Inflammatory macrophage treated with lipopolysaccharide for 4 hours (primary cell): ENCODE results near the gene NHLH2.

ENCODE experiments used
- DNase-seq: peaks from one replicate; pipeline ENCODE4 v3.0.0-alpha.2; 2020

The NHLH2 gene

GRCh38 chr1:115837740-115838421, 3.0 kb downstream of the NHLH2 start:
- DNase-seq = no peak

- no peak for DNase-seq
These were observed 3.6 kb downstream of the NHLH2 start for GRCh38 chr1:115837341-115837739.

DNA sequence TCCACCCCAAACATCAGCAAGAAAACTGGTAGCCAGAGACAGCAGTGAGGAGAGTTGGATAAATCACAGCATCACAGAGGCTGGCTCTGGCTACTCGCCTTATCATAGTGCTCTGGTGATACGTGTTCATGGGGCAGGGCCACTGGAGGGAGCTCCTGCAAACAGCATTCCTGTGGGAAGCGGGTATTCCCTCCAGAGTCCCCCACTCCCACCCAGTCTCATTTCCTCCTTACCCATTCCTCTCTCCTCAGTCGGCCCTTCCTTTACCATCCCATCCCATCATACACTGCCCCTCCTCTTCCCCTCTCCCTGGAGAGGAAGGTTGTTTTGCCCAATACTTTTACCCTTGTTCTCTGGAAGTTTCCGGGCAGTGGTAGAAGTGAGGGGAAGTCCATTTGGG, 7.1 kb downstream of the NHLH2 start:
- DNase-seq = no peak

DNA sequence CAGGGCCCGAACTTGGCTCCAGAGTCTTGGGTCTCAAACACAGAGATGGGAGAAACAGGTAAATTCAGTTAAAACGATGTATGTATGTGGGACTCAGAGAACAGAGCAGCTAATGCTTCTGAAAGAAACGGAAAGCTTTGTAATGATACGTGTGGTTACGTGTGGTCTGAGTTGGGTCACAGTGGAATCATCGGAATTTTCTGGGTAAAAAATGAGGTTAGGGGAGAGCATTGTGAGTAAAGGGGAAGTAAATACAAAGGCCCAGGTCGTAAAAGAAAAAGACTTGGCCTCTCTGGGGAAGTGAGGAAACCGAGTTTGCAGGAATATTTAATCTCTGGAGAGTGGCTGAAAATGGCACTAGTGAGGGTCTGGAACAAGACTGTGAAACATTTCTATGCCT, 8.3 kb downstream of the NHLH2 start:
- DNase-seq = no peak

DNA sequence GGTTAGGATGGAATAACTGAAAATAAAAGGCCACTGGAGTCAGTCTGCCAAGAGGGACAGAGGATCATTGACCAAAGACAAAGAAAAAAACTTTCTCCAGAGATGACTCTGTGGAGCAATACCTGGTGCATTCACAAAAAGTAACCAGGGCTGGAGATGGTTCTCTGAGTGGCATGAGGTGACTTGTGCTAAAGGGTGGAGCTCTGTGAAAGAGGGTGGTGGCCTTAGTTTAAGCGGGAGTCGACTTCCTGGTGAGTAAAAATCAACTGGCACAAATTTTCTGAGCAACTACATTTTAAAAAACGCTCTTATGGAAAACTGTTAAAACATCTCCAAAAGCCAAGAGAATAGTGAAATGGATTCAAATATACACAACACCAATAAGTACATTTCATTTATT, 10.0 kb downstream of the NHLH2 start:
- no peak for DNase-seq

DNA sequence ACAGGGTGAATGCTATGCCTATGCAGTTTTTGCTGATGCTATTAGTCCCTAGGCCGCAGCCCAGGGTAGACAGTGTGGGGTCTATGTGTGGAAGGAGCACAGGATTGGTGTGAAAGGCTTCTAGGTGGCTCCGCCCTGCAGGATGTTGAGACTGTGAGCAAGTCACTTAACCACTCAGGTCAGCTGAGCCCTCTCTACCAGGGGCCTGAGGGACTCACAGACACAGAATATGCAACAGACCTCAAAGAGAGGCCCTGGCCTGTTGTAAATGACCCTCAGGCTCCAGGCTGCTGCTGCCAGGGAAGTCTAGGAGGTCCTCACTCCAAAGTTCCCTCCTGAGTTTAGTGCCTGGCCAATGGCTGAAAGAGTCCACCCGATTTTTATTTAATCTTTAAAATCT, 11.0 kb downstream of the NHLH2 start:
- DNase-seq = no peak

DNA sequence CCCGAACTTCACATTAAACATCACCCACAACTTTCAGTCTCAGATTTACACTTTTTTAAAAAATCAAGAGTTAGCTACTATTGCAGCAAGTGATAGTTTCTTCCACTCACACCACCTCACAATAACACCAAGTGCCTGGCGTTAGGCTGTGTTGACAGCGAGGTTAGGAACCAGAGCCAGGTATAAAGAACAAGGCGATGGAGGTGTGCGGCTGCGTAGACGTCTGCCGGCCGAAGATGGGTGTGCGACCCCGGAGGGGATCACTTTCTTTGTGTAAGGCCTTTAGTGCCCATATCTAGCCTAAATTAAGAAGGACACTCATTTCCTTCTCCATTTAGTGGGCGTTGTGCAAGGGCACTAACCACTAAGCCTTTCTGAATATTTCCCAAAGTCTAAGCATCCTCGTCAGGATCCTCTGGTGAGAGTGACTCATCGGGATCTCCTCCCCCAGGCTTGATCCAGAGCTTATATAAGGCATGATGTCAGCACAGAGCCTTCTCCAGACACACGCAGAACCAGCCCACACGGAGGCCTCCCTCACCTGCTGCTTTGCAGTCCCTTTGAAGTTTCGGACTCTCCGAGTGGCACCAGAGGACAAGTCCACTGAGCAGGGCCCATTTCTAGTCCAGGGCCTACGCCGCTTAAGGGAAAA, 11.8 kb downstream of the NHLH2 start:
- DNase-seq = peak; percentile 93

DNA sequence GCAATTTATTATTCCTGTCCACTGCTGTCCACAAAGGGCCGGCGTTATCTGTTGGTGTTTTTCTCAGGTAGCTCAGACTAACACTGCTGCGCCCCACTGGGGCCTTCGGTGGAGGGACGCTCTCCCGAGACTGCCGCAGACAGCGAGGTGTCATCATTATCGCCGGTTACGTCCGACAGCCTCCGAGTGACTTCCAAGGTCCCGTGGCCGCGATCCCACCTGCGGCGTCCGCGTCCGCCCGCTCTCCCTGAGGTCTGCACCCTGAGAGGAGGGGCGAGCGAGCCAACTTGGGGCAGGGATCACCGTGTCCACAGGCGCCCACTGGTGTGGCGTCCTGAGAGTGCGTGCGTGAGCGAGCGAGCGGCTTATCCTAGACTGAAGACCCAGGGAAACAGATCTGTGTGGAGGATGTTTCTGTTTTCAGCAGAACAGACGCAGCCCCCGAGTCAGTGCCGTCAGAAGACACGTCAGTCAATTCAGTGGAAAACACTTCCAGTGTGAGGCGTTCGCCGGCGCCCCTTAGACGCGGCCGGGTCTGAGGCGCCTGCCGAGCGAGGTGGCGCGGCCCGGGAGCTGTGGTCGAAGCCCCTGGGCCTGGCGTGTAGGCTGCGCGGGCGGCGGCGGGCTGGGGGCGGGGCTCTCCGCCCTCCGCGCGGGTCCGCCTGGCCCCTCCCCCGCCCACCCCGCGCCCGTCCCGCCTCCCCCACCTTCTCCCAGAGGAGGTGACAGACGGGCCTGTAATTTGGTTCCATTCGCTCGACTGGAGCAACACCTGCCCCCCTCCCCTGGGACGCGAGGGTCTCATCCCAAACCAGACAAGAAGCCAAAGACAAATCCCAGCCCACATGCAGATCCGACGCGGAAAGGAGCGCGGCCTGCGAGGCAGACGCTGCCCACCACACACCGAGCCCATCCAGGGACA, 12.6 kb downstream of the NHLH2 start:
- no peak for DNase-seq

DNA sequence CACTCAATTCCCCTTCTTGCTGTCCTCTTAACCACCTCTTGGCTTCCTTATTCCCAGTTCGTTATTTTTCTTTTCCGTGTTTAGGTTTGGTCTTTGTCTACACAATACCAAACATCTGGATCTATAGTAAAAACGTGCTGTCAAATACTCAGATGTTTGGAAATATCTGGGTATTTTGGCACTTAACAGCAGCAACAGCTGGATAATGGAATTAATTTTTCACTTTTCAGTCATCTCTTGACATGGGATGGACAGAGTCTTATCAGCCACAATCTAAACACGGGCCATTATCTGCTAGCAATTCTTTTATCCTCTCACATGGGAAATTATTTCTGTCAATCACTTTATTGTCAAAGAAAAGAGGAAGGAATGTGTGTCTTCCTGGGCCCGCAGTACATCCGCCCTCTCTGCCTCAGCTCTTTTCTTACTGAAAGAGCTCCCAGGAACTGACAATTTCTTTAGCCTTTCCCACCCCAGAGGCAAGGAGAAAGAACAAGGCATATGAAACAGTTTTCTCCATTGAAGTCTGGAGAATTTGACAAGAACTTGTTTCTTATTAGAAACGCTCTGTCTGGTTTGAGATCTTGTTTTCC, 13.4 kb downstream of the NHLH2 start:
- DNase-seq = no peak

DNA sequence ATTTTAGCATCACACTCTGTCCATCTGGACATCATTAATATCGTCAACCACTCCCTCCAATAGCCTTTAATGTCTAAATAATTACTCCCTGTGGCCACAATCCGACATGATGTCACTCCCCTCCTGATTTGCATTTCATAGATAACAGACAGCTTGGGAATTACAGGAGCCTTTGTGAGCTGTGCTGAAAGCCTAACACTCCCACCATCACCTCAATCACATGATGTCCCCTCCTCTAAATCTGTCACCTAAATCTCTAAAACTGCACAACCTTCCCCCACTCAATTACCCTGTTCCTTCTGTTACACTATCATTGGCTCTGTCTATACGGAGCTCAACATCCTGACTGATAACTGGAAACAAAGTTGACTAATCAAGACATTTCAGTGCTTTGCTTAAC, 14.3 kb downstream of the NHLH2 start:
- no peak for DNase-seq

DNA sequence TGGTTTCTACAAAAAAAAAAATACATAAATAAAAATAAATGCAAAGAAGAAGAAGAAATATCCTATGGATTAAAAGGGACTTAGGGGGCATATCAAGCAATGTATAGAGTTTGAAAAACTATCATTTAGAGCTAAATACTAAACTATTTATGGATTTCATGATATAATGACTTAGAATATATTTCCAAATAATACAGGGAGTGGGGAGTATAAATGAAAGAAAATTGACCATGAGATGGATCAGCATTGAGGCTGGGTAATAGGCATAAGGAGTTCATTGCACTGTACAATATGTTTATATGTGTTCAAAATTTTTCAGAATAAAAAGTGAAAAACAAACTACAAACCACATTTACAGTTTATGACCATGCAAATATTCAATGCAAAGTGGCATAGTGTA, 18.8 kb downstream of the NHLH2 start:
- no peak for DNase-seq

DNA sequence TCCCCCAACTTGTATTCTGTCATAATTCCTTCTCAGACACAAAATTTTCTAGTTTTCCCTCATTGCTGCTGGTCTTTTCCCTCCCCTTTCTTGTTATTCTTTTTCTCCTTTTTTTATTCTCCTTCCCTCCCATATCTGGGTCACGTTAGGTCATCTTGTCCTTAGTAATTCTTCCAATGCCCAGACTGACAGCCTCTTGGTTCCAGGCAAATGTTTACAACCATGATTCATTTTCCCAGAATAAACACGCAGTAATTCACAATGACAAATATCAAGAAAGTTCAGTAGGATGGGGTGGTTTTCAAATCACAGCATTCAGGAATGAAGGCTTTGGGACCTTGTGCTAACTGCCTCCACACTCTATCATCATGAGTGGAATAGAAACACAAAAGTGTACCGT, 25.2 kb downstream of the NHLH2 start:
- no peak for DNase-seq

DNA sequence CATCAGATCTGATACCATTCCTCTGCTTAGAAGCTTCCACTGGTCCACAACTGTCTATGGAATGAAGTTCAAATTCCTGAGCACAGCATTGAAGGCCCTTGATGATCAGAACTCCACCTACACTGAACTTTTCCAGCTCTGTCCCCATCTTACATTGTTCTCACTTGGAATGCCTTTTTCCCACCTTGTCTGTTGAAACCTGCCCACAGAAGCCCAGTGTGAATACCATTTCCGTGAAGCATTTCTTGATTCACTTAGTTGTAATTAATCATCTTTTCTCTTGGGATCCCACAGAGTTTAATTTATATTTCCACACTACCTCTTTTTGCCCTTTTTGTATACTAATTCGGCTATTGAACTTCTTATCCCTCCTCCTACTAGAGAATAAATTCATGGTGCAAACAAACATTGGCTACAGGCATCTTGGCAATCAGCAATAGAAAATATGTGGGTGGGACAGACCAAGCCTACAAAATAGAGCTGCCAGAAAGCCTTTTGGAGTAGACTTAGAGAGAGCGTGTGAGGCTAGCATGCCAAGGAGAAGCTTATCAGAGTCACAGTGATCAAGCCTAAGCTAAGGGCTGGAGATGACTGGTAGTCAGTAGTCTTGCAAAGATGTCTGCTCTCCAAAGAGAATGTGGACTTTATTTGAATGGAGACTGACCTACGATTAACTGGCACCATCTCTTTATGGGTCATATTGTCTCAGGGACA, 26.1 kb downstream of the NHLH2 start:
- no peak for DNase-seq

DNA sequence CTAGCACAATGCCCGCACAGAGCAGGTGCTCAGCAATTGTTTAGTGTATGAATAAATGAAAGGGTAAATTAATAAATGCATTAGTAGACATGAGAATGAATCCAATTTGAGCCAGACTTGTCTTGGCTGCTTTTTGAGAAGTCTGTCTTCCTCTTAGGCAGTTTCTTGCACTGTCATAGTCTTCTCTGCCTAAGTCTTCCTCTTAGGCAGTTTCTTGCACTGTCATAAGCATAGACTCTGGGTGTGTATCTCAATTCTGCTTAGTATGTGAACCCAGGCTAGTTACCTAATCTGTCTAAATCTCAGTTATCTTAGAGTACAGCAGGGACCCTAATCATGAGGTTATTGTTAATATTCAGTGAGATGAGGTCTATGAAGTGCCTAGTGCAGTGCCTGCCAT, 27.2 kb downstream of the NHLH2 start:
- DNase-seq = peak; percentile 59

DNA sequence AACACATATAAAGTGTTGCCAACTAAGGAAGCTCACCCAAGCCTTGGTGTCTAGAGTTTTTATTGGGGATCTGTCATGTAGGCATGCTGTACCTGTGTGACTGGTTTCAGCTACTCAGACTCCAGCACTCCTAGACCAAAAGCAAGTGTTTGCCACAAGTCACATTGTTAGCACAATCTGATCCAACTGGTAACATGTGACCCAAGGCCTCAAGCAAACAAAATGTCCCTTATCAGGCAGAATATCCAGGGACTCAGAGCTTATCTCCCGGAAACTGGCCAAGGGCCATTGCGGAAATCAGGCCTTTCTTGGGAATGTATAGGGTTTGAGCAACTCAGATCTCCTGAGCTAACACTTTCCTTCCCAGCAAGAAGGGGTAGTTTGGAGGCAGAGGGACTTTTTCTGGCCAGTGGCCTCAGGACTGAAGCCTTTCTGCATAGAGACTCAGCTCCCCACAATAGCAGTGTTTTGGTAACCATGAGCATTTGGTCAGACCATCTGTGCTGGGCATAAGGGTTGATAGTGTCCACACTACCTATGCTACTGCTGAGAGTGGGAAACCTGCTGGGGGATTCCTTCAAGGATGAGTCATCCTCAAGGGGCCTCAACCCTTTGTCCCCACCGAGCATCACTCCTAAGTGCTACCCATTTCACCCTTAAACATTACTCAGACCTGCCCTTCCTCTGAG, 29.6 kb downstream of the NHLH2 start:
- DNase-seq = no peak

DNA sequence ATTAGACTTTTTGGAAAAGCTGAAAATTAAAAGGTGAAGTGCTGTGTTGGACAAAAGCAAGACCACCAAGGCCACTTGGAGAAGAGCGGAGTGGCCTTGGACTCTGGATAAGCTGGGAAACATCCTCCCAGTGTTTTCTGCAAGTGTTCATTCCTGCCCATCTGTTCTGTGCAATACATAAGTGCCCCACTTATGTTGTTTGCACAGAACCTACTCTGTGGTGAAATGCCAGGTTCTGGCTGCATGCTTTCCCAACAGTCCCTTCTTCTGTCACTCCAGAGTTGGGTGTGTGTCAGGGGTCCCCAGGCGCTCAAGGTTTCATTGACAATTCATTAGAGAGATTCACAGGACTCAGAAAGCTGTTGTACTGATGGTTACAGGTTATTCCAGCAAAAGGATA, 30.3 kb downstream of the NHLH2 start:
- no peak for DNase-seq

DNA sequence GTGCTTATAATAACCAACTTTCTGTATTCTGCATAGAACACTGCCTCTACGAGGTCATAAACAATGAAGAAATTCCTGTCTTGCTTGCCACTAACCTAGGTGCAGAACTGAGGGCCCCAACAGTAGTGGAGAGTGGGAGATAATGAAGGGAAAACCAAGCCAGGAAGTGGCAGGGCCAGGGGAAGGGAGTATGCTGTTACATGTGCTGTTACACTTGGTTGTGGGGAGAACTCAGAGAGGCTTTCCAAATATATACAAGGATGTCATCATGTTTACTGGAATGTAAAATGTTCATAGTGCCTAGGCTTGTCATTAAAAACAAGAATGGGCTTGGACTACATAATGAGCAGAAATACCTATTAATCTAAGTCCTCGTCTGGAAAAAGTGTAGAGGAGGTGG, 31.1 kb downstream of the NHLH2 start:
- DNase-seq = no peak

DNA sequence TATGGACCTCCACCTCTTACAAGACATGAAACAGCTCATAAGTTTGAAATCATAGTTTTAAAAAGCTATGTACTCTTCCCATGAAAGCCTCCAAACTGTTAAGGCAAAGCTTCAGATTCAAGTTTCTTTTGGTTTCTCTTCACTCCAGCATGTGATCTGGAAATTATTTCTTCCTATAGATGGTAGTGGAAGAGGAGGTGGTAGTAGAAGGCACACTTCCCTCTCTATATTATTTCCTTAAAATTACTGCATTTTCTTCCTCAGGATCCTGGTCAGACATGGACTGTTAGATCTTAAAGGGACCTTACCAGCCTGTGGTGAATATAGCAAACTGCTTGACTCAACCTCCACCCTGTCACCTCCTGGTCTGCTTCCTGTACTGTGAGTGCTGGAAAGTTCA, 31.9 kb downstream of the NHLH2 start:
- peak; percentile 46 for DNase-seq

DNA sequence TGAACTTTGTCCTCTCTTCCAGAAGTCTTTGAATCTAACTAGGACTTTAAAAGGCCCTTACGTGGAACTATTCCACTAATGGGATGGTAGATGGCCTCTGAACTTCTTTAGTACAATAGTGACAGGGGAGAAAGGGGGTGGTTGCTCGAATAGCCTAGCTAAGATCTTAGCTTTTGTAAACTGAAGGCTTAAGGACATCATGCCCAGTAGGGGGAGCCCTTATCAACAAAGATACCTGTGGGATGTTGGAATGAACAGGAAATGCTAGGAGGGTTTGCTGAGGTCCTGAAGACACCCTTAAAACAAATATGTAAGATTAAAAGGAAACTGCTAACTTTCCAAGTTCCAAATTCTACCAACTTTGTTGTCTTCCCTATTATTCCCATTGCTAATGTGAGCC, 33.2 kb downstream of the NHLH2 start:
- DNase-seq = peak; percentile 80

- no peak for DNase-seq
These were observed 35.3 kb downstream of the NHLH2 start for GRCh38 chr1:115805597-115805996.

DNA sequence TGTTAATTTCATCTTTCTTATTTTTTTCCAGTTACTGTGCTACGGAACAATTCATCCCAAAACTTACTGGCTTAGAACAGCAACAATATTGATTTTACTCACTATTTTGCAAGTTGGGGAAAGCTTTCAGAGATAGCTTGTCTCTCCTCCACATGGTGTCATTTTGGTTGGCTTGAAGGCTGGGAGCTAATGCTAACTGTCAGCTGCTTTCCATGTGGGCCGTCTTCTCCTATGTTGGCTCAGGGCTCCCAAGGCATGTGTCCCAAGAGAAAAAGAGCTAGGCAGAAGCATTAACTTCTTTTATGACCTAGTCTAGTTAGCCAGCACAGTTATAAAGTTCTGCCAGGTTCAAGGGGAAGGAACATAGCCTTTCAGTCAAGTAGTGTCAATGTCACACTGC, 38.5 kb downstream of the NHLH2 start:
- DNase-seq = no peak

DNA sequence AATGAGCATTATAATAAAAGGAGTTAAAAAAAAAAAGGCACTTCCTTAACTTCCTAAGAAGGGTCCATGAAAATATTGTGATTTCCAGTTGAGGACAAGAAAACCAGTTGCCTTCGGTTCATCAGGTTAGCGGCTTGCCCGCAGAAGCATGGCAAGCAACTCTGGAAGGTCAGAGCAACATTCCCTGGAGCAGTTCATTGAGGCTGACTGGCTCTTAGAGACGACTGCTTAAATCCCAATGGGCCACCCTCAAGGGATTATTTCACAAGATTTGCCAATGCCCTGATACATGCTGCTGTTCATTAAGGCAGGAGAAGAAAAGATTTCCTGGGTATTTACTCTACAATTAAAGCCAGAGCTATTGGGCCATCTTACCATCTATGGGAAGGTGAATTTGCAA, 43.4 kb downstream of the NHLH2 start:
- no peak for DNase-seq
